ENCODE measurements around the gene SLC22A16. TPM values are rescaled to one million over a fixed set of nuclear protein-coding genes. Genes with fewer than 3 reads are reported as not detected.

Gene SLC22A16
- total and polyA plus RNA-seq, 2 of the 8 experiments (the other 6 are each of a cell fraction or from before 2014, with no cell fraction given): not detected

- Histone ChIP-seq H2AK5ac (ENCODE audit: low read depth, low read length) (no peak overlapping the region), H2BK20ac (ENCODE audit: low read length) (no peak overlapping the region), H3K27me3 (replicated peaks in 1 of 4; ENCODE audit: control insufficient read depth in 3 of 4, extremely low read depth in 1 of 4, insufficient read depth in 3 of 4, low read length in 3 of 4) (no peaks in the 10 kb centered on the region; a peak in 2 of 7 replicates), H3K79me2 (ENCODE audit: control insufficient read depth in 1 of 2, insufficient read depth in 2 of 2, low read length in 2 of 2) (no peaks in the 10 kb centered on the region), H3K14ac (ENCODE audit: insufficient read length) (no peak overlapping the region), H4K91ac (replicated peaks; ENCODE audit: insufficient read length, low read length) (no peak overlapping the region), H3K4me1 (replicated peaks in 1 of 4; ENCODE audit: control insufficient read depth in 3 of 4, insufficient read depth in 4 of 4, low read length in 3 of 4) (peaks cover 4 to 9% (median 7%) of the 10 kb centered on the region in 4 experiments), H4K8ac (ENCODE audit: extremely low read depth, insufficient read depth, low read length) (no peak overlapping the region), H3K56ac (replicated peaks; ENCODE audit: insufficient read length, low read depth, low read length) (no peak overlapping the region), H2AFZ (ENCODE audit: low read length) (no peak overlapping the region), H3K27ac (ENCODE audit: low read depth, low read length) (no peak overlapping the region), H3K9me3 (ENCODE audit: insufficient read depth in 2 of 2, low read depth in 1 of 2, low read length in 1 of 2) (no peaks in the 10 kb centered on the region), H3K18ac (ENCODE audit: extremely low read depth, low read length) (no peak overlapping the region), H3K23me2 (ENCODE audit: low read depth, low read length) (no peaks in the 10 kb centered on the region), H2BK5ac (ENCODE audit: low read depth, low read length) (no peak overlapping the region), H3K4me2 (ENCODE audit: insufficient read depth in 1 of 2, low read depth in 2 of 2, low read length in 2 of 2) (no peak overlapping the region), H3K4ac (replicated peaks; ENCODE audit: insufficient read length, low read depth, low read length) (no peak overlapping the region), H2BK15ac (ENCODE audit: low read length) (no peak overlapping the region), H2BK120ac (replicated peaks; ENCODE audit: low read depth, low read length) (no peak overlapping the region), H3K36me3 (ENCODE audit: control insufficient read depth in 2 of 4, insufficient read depth in 4 of 4, low read length in 3 of 4) (no peaks in the 10 kb centered on the region), H4K20me1 (replicated peaks in 1 of 2; ENCODE audit: control insufficient read depth in 1 of 2, insufficient read depth in 2 of 2, low read length in 2 of 2) (no peaks in the 10 kb centered on the region), H3K9ac (replicated peaks in 1 of 4; ENCODE audit: extremely low read depth in 1 of 4, low read depth in 3 of 4, low read length in 3 of 4) (no peak overlapping the region), H3K4me3 (ENCODE audit: extremely low read depth in 1 of 4, insufficient read depth in 2 of 4, low read depth in 3 of 4, low read length in 4 of 4) (no peak overlapping the region), H2BK12ac (ENCODE audit: low read depth, low read length) (no peak overlapping the region), H3K23ac (ENCODE audit: insufficient read length) (no peak overlapping the region), H3K79me1 (ENCODE audit: low read depth, low read length) (no peaks in the 10 kb centered on the region), H4K5ac (ENCODE audit: insufficient read length, low read depth, low read length) (no peak overlapping the region)
- DNase-seq (ENCODE audit: low read depth in 1 of 2, low spot score in 2 of 2) (no peak), FAIRE-seq (no peak)
- CTCF ChIA-PET (ENCODE audit: partially characterized antibody): no interaction called here
- POLR2A ChIA-PET (ENCODE audit: partially characterized antibody): no interaction called here
- WGBS, 2 experiments (ENCODE audit: extremely low coverage in 1 of 2, insufficient coverage in 1 of 2, insufficient read length in 1 of 2, insufficient replicate concordance in 2 of 2, low coverage in 1 of 2, low lambda C conversion rate in 2 of 2, missing lambda C conversion rate in 1 of 2): 76% methylated on average over 4 of the region's 4 CpGs; no CpG with 5 or more reads in 1 of the 2 experiments
- TF ChIP-seq RAD21 (IDR thresholded peaks at IDR 0.05 in 1 of 2, conservative IDR thresholded peaks at IDR 0.05 in 1 of 2; ENCODE audit: low read depth in 2 of 2, low read length in 2 of 2) (no peak), KDM4A (IDR thresholded peaks at IDR 0.05; ENCODE audit: low read depth, low read length, severe bottlenecking) (no peak), POLR2AphosphoS5 (IDR thresholded peaks at IDR 0.05; ENCODE audit: low read depth, low read length) (no peak), TAF1 (IDR thresholded peaks at IDR 0.05; ENCODE audit: low read depth, low read length) (no peak), BRCA1 (IDR thresholded peaks at IDR 0.05; ENCODE audit: low read depth, low read length) (no peak), SUZ12 (IDR thresholded peaks at IDR 0.05; ENCODE audit: low read length) (no peak), SIX5 (IDR thresholded peaks at IDR 0.05; ENCODE audit: low read depth, low read length) (no peak), SP2 (IDR thresholded peaks at IDR 0.05; ENCODE audit: low read length) (no peak), TCF12 (IDR thresholded peaks at IDR 0.05; ENCODE audit: low read depth, low read length) (no peak), TAF7 (optimal IDR thresholded peaks at IDR 0.05; ENCODE audit: borderline replicate concordance, low read depth, low read length) (no peak), ATF3 (IDR thresholded peaks at IDR 0.05; ENCODE audit: insufficient read depth, low read depth, low read length) (no peak), RXRA (IDR thresholded peaks at IDR 0.05; ENCODE audit: insufficient read depth, low read depth, low read length) (no peak), BCL11A (IDR thresholded peaks at IDR 0.05; ENCODE audit: low read depth in 2 of 2, low read length in 2 of 2) (no peak), CTBP2 (IDR thresholded peaks at IDR 0.05; ENCODE audit: borderline replicate concordance, insufficient read depth, insufficient read length, low read length) (no peak), SIRT6 (IDR thresholded peaks at IDR 0.05; ENCODE audit: low read length) (no peak)
These were observed 38.4 kb upstream of the SLC22A16 start for GRCh38 chr6:110514818-110515217.
